GM12878 (cell line): ENCODE measurements around the gene BCAR3. TPM values are rescaled to one million over a fixed set of nuclear protein-coding genes. Genes with fewer than 3 reads are reported as not detected.

Experiments
- ATAC-seq: fragments of 200-7000 bp; cut with Tn5 transposase; 3 replicates; pipeline ENCODE4 v1.9.1; 2020; ENCODE audit warnings: mild to moderate bottlenecking, moderate library complexity
- BruUV-seq: library from RNA; stranded (reverse); fragments of 400-500 nt; replicated peaks from 2 replicates; lab custom pipeline; 2021; lab: Mats Ljungman, UMichigan
- CTCF ChIA-PET: fragments of 300-600 bp; sonication (Branson Sonifier 250); formaldehyde crosslinking; extraction: SDS; loops from one replicate; lab custom pipeline; 2021; ENCODE audit warnings: inconsistent platforms; lab: Yijun Ruan, JAX
- POLR2A ChIA-PET: fragments of 350-600 bp; formaldehyde crosslinking; extraction: SDS; loops from one replicate; lab custom pipeline; 2021; ENCODE audit warnings: inconsistent platforms; lab: Charles Lee
- RAD21 ChIA-PET: fragments of 300-600 bp; sonication (Branson Sonifier 250); formaldehyde crosslinking; loops from one replicate; lab custom pipeline; 2023; ENCODE audit warnings: antibody characterized with exemption; ENCODE audit not compliant: unreplicated experiment; lab: Charles Lee
- SMC1A ChIA-PET: fragments of 300-600 bp; sonication (Branson Sonifier 250); formaldehyde crosslinking; loops from one replicate; lab custom pipeline; 2023; ENCODE audit not compliant: unreplicated experiment, uncharacterized antibody; lab: Charles Lee
- DNase-seq: peaks from one replicate; pipeline ENCODE4 v3.0.0-alpha.2; 2011; ENCODE audit warnings: low read depth, low spot score
- FAIRE-seq: peaks from 3 replicates; lab custom pipeline; 2011; peaks lifted over from hg19 to GRCh38; lab: Jason Lieb, UNC
- H2AFZ ChIP-seq: 2 replicates; pipeline ENCODE4 v1.6.0; 2011; ENCODE audit warnings: low read depth, low read length, control low read depth; ENCODE audit not compliant: control insufficient read depth
- H3K27ac ChIP-seq: 2 replicates; pipeline ENCODE4 v1.5.1; 2011; ENCODE audit warnings: control low read depth; ENCODE audit not compliant: control insufficient read depth, insufficient read depth
- H3K27me3 ChIP-seq, 2 experiments: replicated peaks in 1 of 2; 2 replicates each; pipeline versions ENCODE4 v1.6.0 to v1.6.1; 2011; ENCODE audit warnings: low read length in 1 of 2; ENCODE audit not compliant: control insufficient read depth in 2 of 2, insufficient read depth in 2 of 2
- H3K36me3 ChIP-seq, 2 experiments: 2 replicates each; pipeline ENCODE4 v1.5.1; 2011; ENCODE audit warnings: low read length in 1 of 2; ENCODE audit not compliant: control insufficient read depth in 2 of 2, insufficient read depth in 2 of 2
- H3K4me1 ChIP-seq: 2 replicates; pipeline ENCODE4 v1.6.1; 2011; ENCODE audit warnings: mild to moderate bottlenecking, low read length, moderate library complexity, mixed read lengths; ENCODE audit not compliant: control insufficient read depth, insufficient read depth
- H3K4me2 ChIP-seq: 2 replicates; pipeline ENCODE4 v1.6.0; 2011; ENCODE audit warnings: control low read depth; ENCODE audit not compliant: control insufficient read depth, insufficient read depth
- H3K4me3 ChIP-seq: fragments of 200-600 bp; sonication (generic); 2 replicates; pipeline ENCODE4 v1.5.1; 2016
- H3K79me2 ChIP-seq: 2 replicates; pipeline ENCODE4 v1.6.0; 2011; ENCODE audit warnings: low read length; ENCODE audit not compliant: control insufficient read depth, insufficient read depth
- H3K9ac ChIP-seq: 2 replicates; pipeline ENCODE4 v1.8.0; 2011; ENCODE audit warnings: low read length, control low read depth, mixed read lengths; ENCODE audit not compliant: control insufficient read depth, insufficient read depth
- H3K9me3 ChIP-seq: replicated peaks from 3 replicates; pipeline ENCODE4 v1.5.1; 2011; ENCODE audit warnings: mild to moderate bottlenecking, low read length; ENCODE audit not compliant: control insufficient read depth, insufficient read depth
- H4K20me1 ChIP-seq: 2 replicates; pipeline ENCODE4 v1.6.0; 2011; ENCODE audit not compliant: control insufficient read depth, insufficient read depth
- BACH1 ChIP-seq: fragments of 450-650 bp; IDR thresholded peaks from 2 replicates; pipeline ENCODE4 v1.6.1; 2017; ENCODE audit warnings: mild to moderate bottlenecking, borderline replicate concordance
- CBX3 ChIP-seq: fragments of 200-600 bp; sonication (generic); IDR thresholded peaks from 2 replicates; pipeline ENCODE4 v1.6.1; 2016; ENCODE audit warnings: low read depth, borderline replicate concordance
- CHD2 ChIP-seq: IDR thresholded peaks from 2 replicates; pipeline ENCODE4 v1.6.1; 2011; ENCODE audit warnings: low read depth, low read length, improper control_type of control experiment, borderline replicate concordance
- ETV6 ChIP-seq, 2 experiments: fragments of 450-650 bp in 1 of 2; IDR thresholded peaks in 1 of 2; conservative IDR thresholded peaks in 1 of 2; 2 replicates each; pipeline ENCODE4 v1.6.1; 2014; ENCODE audit warnings: antibody characterized with exemption in 1 of 2, borderline replicate concordance in 1 of 2, low read depth in 1 of 2, mild to moderate bottlenecking in 1 of 2, moderate library complexity in 1 of 2
- EZH2 ChIP-seq: IDR thresholded peaks from 2 replicates; pipeline ENCODE4 v1.6.1; 2012; ENCODE audit warnings: low read depth, mild to moderate bottlenecking, control low read depth, inconsistent platforms, low read length, borderline replicate concordance; ENCODE audit not compliant: control insufficient read depth
- IRF4 ChIP-seq: IDR thresholded peaks from 2 replicates; pipeline ENCODE4 v1.6.1; 2011; ENCODE audit warnings: low read depth, low read length
- MAX ChIP-seq: IDR thresholded peaks from 2 replicates; pipeline ENCODE4 v1.6.1; 2012; ENCODE audit warnings: low read depth, low read length, improper control_type of control experiment
- NFYB ChIP-seq: IDR thresholded peaks from 2 replicates; pipeline ENCODE4 v1.6.1; 2011; ENCODE audit warnings: low read depth, mild to moderate bottlenecking, low read length, improper control_type of control experiment, moderate library complexity; ENCODE audit not compliant: insufficient read depth
- NKRF ChIP-seq: fragments of 450-650 bp; conservative IDR thresholded peaks from 2 replicates; pipeline ENCODE4 v1.6.1; 2017; ENCODE audit warnings: mild to moderate bottlenecking, moderate library complexity
- PBX3 ChIP-seq: IDR thresholded peaks from 2 replicates; pipeline ENCODE4 v1.6.1; 2011; ENCODE audit warnings: mild to moderate bottlenecking, low read depth, low read length, moderate library complexity; ENCODE audit not compliant: insufficient replicate concordance
- RBBP5 ChIP-seq: fragments of 200-600 bp; sonication (generic); conservative IDR thresholded peaks from 2 replicates; pipeline ENCODE4 v1.6.1; 2016
- SMC3 ChIP-seq: IDR thresholded peaks from 2 replicates; pipeline ENCODE4 v1.6.1; 2011; ENCODE audit warnings: low read length, improper control_type of control experiment, borderline replicate concordance
- TBL1XR1 ChIP-seq: IDR thresholded peaks from 2 replicates; pipeline ENCODE4 v1.6.1; 2012; ENCODE audit warnings: low read depth, low read length, improper control_type of control experiment
- TCF12 ChIP-seq: IDR thresholded peaks from 2 replicates; pipeline ENCODE4 v1.6.1; 2011; ENCODE audit warnings: low read depth, mild to moderate bottlenecking, low read length
- YY1 ChIP-seq: IDR thresholded peaks from 2 replicates; pipeline ENCODE4 v1.6.1; 2011; ENCODE audit warnings: low read depth, mild to moderate bottlenecking, low read length
- WGBS: methylation state at CpG from one replicate; pipeline ENCODE4 v1.1.6; 2016; ENCODE audit warnings: low lambda C conversion rate; ENCODE audit not compliant: insufficient replicate concordance, insufficient coverage; ENCODE audit errors: missing lambda C conversion rate; 5-methylcytosine and 5-hydroxymethylcytosine counted together
- in situ Hi-C: fragments of 300-500 bp; cut with MboI; formaldehyde crosslinking; loops from 9 replicates; pipeline ENCODE4 v1.14.3; 2018; ENCODE audit warnings: mixed read lengths
- intact Hi-C: fragments of 100-400 bp; cut with micrococcal nuclease; formaldehyde crosslinking; loops from one replicate; pipeline ENCODE4 v1.14.2; 2022; ENCODE audit not compliant: unreplicated experiment
- polyA plus RNA-seq, 11 experiments: library from polyadenylated mRNA; depleted of rRNA in 4 of 11; unstranded in 6 of 11; stranded (reverse) in 5 of 11; fragments of >200 nt; fragmentation: Nextera tagmentation in 4 of 11; fragmentation: Illumina TruSeq in 1 of 11; extraction: Ambion mirVana in 4 of 11; extraction: Trizol in 1 of 11; gene quantifications; 1 replicate in 1 of 11; 2 replicates in 10 of 11; pipeline versions ENCODE4 v1.2.1 to v1.2.3, GENCODE V29; 2011 to 2016; ENCODE audit warnings: inconsistent platforms in 2 of 11, missing spikeins in 2 of 11, low read depth in 1 of 11
- total RNA-seq, 4 experiments: library from RNA; depleted of rRNA in 3 of 4; stranded (reverse); fragments of >200 nt in 3 of 4; fragmentation: Illumina TruSeq in 1 of 4; extraction: Trizol in 1 of 4; gene quantifications; 2 replicates each; pipeline versions ENCODE4 v1.2.1 to v1.2.3, GENCODE V29; 2013 to 2021

BCAR3 gene
- total and polyA plus RNA-seq, 10 of the 15 experiments (the other 5 are each of a cell fraction or from before 2014, with no cell fraction given): 1.3 to 6.6 (median 1.8) TPM

GRCh38 chr1:93596329-93597089 is 85.1 kb downstream of the BCAR3 start:
- 47% methylated on average over 4 of the region's 4 CpGs for WGBS
- BruUV-seq: no TSS peak

More at GRCh38 chr1:93596329-93597089, 85.1 kb downstream of the BCAR3 start:
- intact Hi-C loops (no loop called here), in situ Hi-C loops (no loop called here)
- Histone ChIP-seq H3K9me3 (no peaks in the 10 kb centered on the region), H4K20me1 (peaks cover 8% of the 10 kb centered on the region), H3K4me1 (peaks cover 4% of the 10 kb centered on the region), H3K4me3 (no peak overlapping the region), H3K27me3 (no peaks in the 10 kb centered on the region; a peak in 2 of 4 replicates), H3K4me2 (no peak overlapping the region), H3K27ac (no peak overlapping the region), H3K9ac (no peak overlapping the region), H3K79me2 (no peaks in the 10 kb centered on the region), H2AFZ (no peak overlapping the region), H3K36me3 (no peaks in the 10 kb centered on the region)
- ChIA-PET SMC1A (no interaction called here), CTCF (no interaction called here), POLR2A (no interaction called here), RAD21 (no interaction called here)
- no peak for TF ChIP-seq YY1
- no peak for TF ChIP-seq NFYB
- no peak for TF ChIP-seq CHD2
- TF ChIP-seq TCF12: no peak
- no peak for TF ChIP-seq SMC3
- TF ChIP-seq RBBP5: no peak
- TF ChIP-seq ETV6 (conservative IDR thresholded peaks at IDR 0.05 in 1 of 2, IDR thresholded peaks at IDR 0.05 in 1 of 2; ENCODE audit: borderline replicate concordance in 1 of 2, low read depth in 1 of 2): no peak
- TF ChIP-seq MAX: no peak
- TF ChIP-seq PBX3: no peak
- TF ChIP-seq CBX3: no peak
- TF ChIP-seq NKRF: no peak
- no peak for TF ChIP-seq TBL1XR1
- no peak for TF ChIP-seq EZH2
- TF ChIP-seq BACH1: no peak
- no peak for TF ChIP-seq IRF4
- no peak for ATAC-seq
- FAIRE-seq: no peak
- no peak for DNase-seq
